Transverse colon (tissue), 4 donors: ENCODE results near the gene MYDGF. TPM values are rescaled to one million over a fixed set of nuclear protein-coding genes. Genes with fewer than 3 reads are reported as not detected.
A peak's percentile ranks its signal among the peaks of the same experiment; 100 is the strongest.

ENCODE experiments used
- DNase-seq: peaks from one replicate; pipeline ENCODE4 v3.0.0-alpha.2; 2019
- H3K27ac ChIP-seq, 4 donors: fragments of 200-600 bp; sonication (generic); 2 replicates each; pipeline ENCODE4 v1.5.1; 2016 to 2018; ENCODE audit warnings: inconsistent platforms in 4 of 4
- H3K27me3 ChIP-seq: fragments of 200-600 bp; sonication (generic); 2 replicates; pipeline ENCODE4 v1.5.1; 2017; ENCODE audit warnings: inconsistent platforms
- H3K36me3 ChIP-seq, 4 donors: fragments of 200-600 bp; sonication (generic); 2 replicates each; pipeline ENCODE4 v1.5.1; 2017 to 2019; ENCODE audit warnings: inconsistent platforms in 4 of 4
- H3K4me1 ChIP-seq, 4 donors: fragments of 200-600 bp; sonication (generic); 2 replicates each; pipeline ENCODE4 v1.5.1; 2017 to 2020; ENCODE audit warnings: inconsistent platforms in 4 of 4
- H3K4me3 ChIP-seq, 4 donors: fragments of 200-600 bp; sonication (generic); 1 replicate in 1 of 4; 2 replicates in 3 of 4; pipeline versions ENCODE4 v1.5.1 to v1.6.1; 2017 to 2019; ENCODE audit warnings: inconsistent platforms in 4 of 4
- H3K9me3 ChIP-seq, 2 donors: fragments of 200-600 bp; sonication (generic); 2 replicates each; pipeline ENCODE4 v1.5.1; 2017 to 2019; ENCODE audit warnings: inconsistent platforms in 2 of 2
- CTCF ChIP-seq, 5 experiments: fragments of 200-600 bp in 3 of 5; fragments of 450-650 bp in 2 of 5; sonication (generic) in 3 of 5; IDR thresholded peaks; 1 replicate in 2 of 5; 2 replicates in 3 of 5; pipeline ENCODE4 v1.5.1; 2016 to 2017; ENCODE audit warnings: antibody characterized with exemption in 5 of 5, inconsistent platforms in 3 of 5, mild to moderate bottlenecking in 2 of 5, moderate library complexity in 1 of 5
- EP300 ChIP-seq: sonication (generic); formaldehyde crosslinking; IDR thresholded peaks from one replicate; pipeline ENCODE4 v1.6.1; 2017; ENCODE audit warnings: antibody characterized with exemption, low read depth
- POLR2A ChIP-seq: fragments of 450-650 bp; IDR thresholded peaks from one replicate; pipeline ENCODE4 v1.6.1; 2016; ENCODE audit warnings: antibody characterized with exemption, mild to moderate bottlenecking, moderate library complexity
- POLR2AphosphoS5 ChIP-seq, 3 donors: sonication (generic); formaldehyde crosslinking; IDR thresholded peaks; one replicate each; pipeline ENCODE4 v1.6.1; 2016; ENCODE audit warnings: antibody characterized with exemption in 3 of 3
- WGBS, 2 donors: methylation state at CpG; one replicate each; pipeline ENCODE4 v1.1.5; 2018; ENCODE audit warnings: low coverage in 1 of 2; 5-methylcytosine and 5-hydroxymethylcytosine counted together
- in situ Hi-C, 4 donors: fragments of 200-750 bp; cut with MboI; loops; one replicate each; pipeline versions ENCODE4 v1.15.0 to v1.15.1; 2017; ENCODE audit warnings: low sequenced_read_pairs in 3 of 4, low pct_ligation_motif_present in 1 of 4, low pct_unique_long_range_greater_than_20kb in 1 of 4
- intact Hi-C: fragments of 100-400 bp; cut with DNase I; formaldehyde crosslinking; loops from one replicate; pipeline ENCODE4 v1.15.1; 2023; ENCODE audit warnings: low total_unique reads
- total RNA-seq, 4 donors: library from RNA; depleted of rRNA; stranded (reverse); fragments of >200 nt; gene quantifications; one replicate each; pipeline ENCODE4 v1.1.0, GENCODE V29; 2016

The MYDGF gene
- 10 to 100 TPM in 2 of 4 donors, 1 to 10 TPM in 2; 3.6 to 44.5 (median 22.0) TPM for total RNA-seq

- intact Hi-C loops (no loop called here), in situ Hi-C loops (no loop called here)
- DNase-seq: peak; percentile 94
- H3K4me1 ChIP-seq: peaks cover 8 to 13% (median 12%) of the 10 kb centered on the region in 4 donors
- H3K9me3 ChIP-seq: no peaks in the 10 kb centered on the region
- no peak for TF ChIP-seq EP300
- TF ChIP-seq POLR2A: peak; percentile 57
- TF ChIP-seq POLR2AphosphoS5 (IDR thresholded peaks at IDR 0.05): peak; percentile 68 to 88 (median 87)
- no peaks in the 10 kb centered on the region for H3K27me3 ChIP-seq
- WGBS, 2 donors: 0% methylated on average over 30 of the region's 75 CpGs; no CpG with 5 or more reads in 1 of the 2 donors
- peak within 1 kb of the TSS; percentile 77 to 91 (median 85) for H3K27ac ChIP-seq
- peaks cover 0 to 14% (median 2%) of the 10 kb centered on the region in 4 donors for H3K36me3 ChIP-seq
- peak within 1 kb of the TSS; percentile 81 to 95 (median 83) for H3K4me3 ChIP-seq
These were observed at the start of gene MYDGF for GRCh38 chr19:4669723-4670480. Gene MYDGF, minus strand, starts transcription at chr19:4670342. Its CDS starts 8 bp downstream, at chr19:4670334.

DNA sequence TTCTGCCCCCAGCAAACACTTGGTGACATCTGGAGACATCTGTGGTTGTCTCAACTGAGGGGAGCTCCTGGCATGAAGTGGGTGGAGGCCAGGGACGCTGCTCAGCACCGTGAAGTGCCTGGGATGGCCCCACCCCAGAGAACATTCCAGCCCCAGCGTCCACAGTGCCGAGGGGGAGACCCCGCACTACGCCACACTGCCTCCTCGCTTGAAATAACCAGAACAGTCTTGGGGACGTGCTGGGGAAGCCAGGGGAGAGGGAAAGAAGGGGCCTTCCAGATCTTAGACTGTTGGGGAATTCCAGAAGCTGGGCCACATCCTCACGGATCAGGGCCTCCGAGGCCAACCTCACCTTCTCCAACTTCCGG lies 49.3 kb upstream of the MYDGF start:
- Histone ChIP-seq H3K27ac (no peak overlapping the region), H3K4me3 (no peak overlapping the region), H3K36me3 (peaks cover 0 to 34% (median 12%) of the 10 kb centered on the region in 4 donors), H3K27me3 (no peaks in the 10 kb centered on the region), H3K4me1 (peaks cover 13 to 28% (median 15%) of the 10 kb centered on the region in 4 donors), H3K9me3 (no peaks in the 10 kb centered on the region)
- intact Hi-C loops: no loop called here
- TF ChIP-seq POLR2AphosphoS5 (IDR thresholded peaks at IDR 0.05) (no peak), POLR2A (no peak), CTCF (IDR thresholded peaks at IDR 0.05) (no peak), EP300 (no peak)
- WGBS, 2 donors: 93 to 94% methylated on average over 5 to 10 of the region's 11 CpGs
- in situ Hi-C loops: no loop called here
- no peak for DNase-seq

GRCh38 chr19:4717966-4718701 lies 48.0 kb upstream of the MYDGF start:
- no peak overlapping the region for H3K27ac ChIP-seq
- WGBS, 2 donors: 87% methylated on average over 15 of the region's 15 CpGs; no CpG with 5 or more reads in 1 of the 2 donors
- TF ChIP-seq POLR2A (no peak), EP300 (no peak), POLR2AphosphoS5 (IDR thresholded peaks at IDR 0.05) (no peak), CTCF (IDR thresholded peaks at IDR 0.05) (no peak)
- no peaks in the 10 kb centered on the region for H3K27me3 ChIP-seq
- peaks cover 0 to 34% (median 12%) of the 10 kb centered on the region in 4 donors for H3K36me3 ChIP-seq
- intact Hi-C loops (no loop called here), in situ Hi-C loops (no loop called here)
- peaks cover 13 to 38% (median 26%) of the 10 kb centered on the region in 4 donors for H3K4me1 ChIP-seq
- H3K4me3 ChIP-seq: no peak overlapping the region
- H3K9me3 ChIP-seq: no peaks in the 10 kb centered on the region
- no peak for DNase-seq

- WGBS, 2 donors: 79 to 82% methylated on average over 7 to 18 of the region's 23 CpGs
These were observed 47.2 kb upstream of the MYDGF start for GRCh38 chr19:4717191-4717965.

More at GRCh38 chr19:4717191-4717965, 47.2 kb upstream of the MYDGF start:
- TF ChIP-seq POLR2A (no peak), EP300 (no peak), POLR2AphosphoS5 (IDR thresholded peaks at IDR 0.05) (no peak), CTCF (IDR thresholded peaks at IDR 0.05) (no peak)
- H3K4me3 ChIP-seq: no peak overlapping the region
- in situ Hi-C loops: no loop called here
- peaks cover 8 to 34% (median 24%) of the 10 kb centered on the region in 4 donors for H3K4me1 ChIP-seq
- peaks cover 0 to 34% (median 13%) of the 10 kb centered on the region in 4 donors for H3K36me3 ChIP-seq
- H3K9me3 ChIP-seq: no peaks in the 10 kb centered on the region
- intact Hi-C loops: no loop called here
- no peaks in the 10 kb centered on the region for H3K27me3 ChIP-seq
- no peak overlapping the region for H3K27ac ChIP-seq
- DNase-seq: no peak
